Stimulated activated CD4-positive, alpha-beta T cell treated with anti-CD3 and anti-CD28 coated beads, Interleukin-1b, Interleukin-23, amount 100 ng/mL, for 1 hour (primary cell): ENCODE measurements around the gene UCK2.

Experiments used
- DNase-seq, 2 donors: peaks; one replicate each; pipeline ENCODE4 v3.0.0-alpha.2; 2020; ENCODE audit warnings: low read depth in 2 of 2

The UCK2 gene

DNA sequence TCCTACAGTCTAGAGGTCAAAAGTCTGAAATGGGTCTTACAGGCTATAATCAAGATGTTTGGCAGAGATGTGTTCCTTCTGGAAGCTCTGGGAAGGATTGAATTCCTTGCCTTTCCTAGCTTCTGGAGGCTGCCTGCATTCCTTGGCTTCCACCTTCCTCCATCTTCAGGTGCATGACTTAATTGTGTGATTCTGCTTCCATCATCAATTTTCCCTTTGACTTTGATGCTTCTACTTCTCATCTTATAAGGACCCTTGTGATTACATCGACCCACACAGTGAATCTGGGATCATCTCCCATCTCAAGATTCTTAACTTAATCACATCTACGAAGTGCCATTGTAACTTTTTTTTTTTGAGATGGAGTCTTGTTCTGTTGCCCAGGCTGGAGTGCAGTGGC, 111.4 kb downstream of the UCK2 start:
- DNase-seq: no peak

GRCh38 chr1:165941531-165941930, 114.1 kb downstream of the UCK2 start:
- DNase-seq: no peak

- no peak for DNase-seq
These were observed 114.6 kb downstream of the UCK2 start for GRCh38 chr1:165942062-165942461.

DNA sequence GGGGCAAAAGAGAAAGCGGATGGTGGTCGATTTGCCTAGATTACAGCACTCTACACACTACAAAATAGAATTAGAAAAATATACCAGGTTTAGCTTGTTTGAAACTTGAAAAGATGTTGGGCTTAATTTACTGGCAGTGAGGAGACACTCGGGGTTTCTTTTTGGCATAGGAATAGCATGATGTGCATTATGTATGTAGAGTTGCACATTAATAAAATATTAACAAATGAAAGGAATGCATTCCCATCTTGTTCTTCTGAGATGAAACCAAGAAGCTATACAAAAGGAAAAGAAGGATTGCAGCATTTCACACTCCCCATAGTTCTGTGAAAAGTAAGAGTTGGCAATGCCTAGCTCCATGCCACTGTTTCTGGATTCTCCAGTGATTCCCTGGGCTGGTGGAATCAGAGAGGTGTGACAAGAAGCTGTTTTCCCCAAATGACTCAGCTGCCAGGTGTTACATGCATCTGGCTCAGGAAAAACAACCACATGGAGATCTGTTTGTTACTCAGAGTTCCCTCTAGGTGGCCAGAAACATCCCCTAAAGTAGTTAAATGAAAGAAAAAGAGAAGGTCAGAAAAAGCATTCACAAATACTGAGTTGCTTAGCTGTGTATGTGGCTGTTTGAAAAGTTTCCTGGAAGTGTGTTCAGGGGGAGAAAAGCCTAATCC, 115.6 kb downstream of the UCK2 start:
- no peak for DNase-seq

- no peak for DNase-seq
These were observed 118.5 kb downstream of the UCK2 start for GRCh38 chr1:165945911-165946310.

DNA sequence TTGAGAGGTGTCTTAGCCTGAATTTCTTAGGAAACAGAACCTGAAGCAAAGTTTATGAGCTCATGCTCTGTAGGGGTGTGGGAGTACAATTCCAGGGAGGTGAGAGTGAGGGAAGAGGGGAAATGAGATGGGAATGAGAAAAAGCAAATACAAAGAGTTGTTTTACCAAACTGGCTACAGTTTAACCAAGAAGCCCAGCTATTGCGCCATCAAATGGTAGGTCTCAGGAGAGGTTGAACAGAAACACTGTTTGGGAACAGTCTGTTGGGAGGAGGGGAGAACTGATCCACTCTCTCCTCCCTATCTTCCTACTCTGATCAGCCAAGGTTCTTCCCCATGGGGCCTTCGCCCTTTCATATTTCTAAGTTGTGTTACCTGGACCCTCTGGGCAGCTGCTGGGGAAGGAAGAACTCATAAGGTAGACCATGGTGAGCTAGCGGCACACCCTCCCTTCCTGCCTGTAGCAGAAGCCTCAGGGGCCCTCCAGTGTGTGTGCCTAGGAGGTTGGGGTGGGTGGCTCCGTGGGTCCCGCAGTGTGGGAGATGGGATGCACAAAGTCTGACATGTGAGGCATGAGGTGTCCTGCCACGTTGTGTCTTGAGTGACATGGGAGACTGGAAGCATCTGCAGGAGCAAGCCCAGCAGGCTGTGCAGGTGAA, 120.5 kb downstream of the UCK2 start:
- DNase-seq: no peak

- no peak for DNase-seq
These were observed 122.1 kb downstream of the UCK2 start for GRCh38 chr1:165949335-165950130.

GRCh38 chr1:165954940-165955339, 127.5 kb downstream of the UCK2 start:
- DNase-seq: no peak

- no peak for DNase-seq
These were observed 130.9 kb downstream of the UCK2 start for GRCh38 chr1:165958306-165958705.

- DNase-seq: no peak
These were observed 132.7 kb downstream of the UCK2 start for GRCh38 chr1:165960136-165960535.

GRCh38 chr1:165960881-165961280, 133.5 kb downstream of the UCK2 start:
- DNase-seq: no peak
